Endodermal cell (in vitro differentiated cells): Measurements from ENCODE around the gene DOCK4. TPM values are rescaled to one million over a fixed set of nuclear protein-coding genes. Genes with fewer than 3 reads are reported as not detected.

Experiments
- DNase-seq: peaks from one replicate; pipeline ENCODE4 v3.0.0-alpha.2; 2017
- H3K27ac ChIP-seq: 2 replicates; pipeline ENCODE4 v1.5.1; 2013; ENCODE audit warnings: mild to moderate bottlenecking, low read depth, low read length, moderate library complexity
- H3K27me3 ChIP-seq: 2 replicates; pipeline ENCODE4 v1.6.1; 2013; ENCODE audit warnings: mild to moderate bottlenecking, low read length, moderate library complexity; ENCODE audit not compliant: insufficient read depth, control insufficient read depth, poor library complexity, severe bottlenecking
- H3K36me3 ChIP-seq: 2 replicates; pipeline ENCODE4 v1.7.0; 2013; ENCODE audit warnings: mild to moderate bottlenecking, low read length, moderate library complexity; ENCODE audit not compliant: control insufficient read depth, insufficient read depth
- H3K4me1 ChIP-seq: one replicate; pipeline ENCODE4 v1.7.0; 2013; ENCODE audit warnings: low read length; ENCODE audit not compliant: control insufficient read depth, insufficient read depth
- H3K4me3 ChIP-seq: 2 replicates; pipeline ENCODE4 v1.5.1; 2013; ENCODE audit warnings: mild to moderate bottlenecking, low read length, moderate library complexity
- H3K9ac ChIP-seq: 2 replicates; pipeline ENCODE4 v1.6.1; 2013; ENCODE audit warnings: mild to moderate bottlenecking, low read length, moderate library complexity; ENCODE audit not compliant: poor library complexity, severe bottlenecking; ENCODE audit errors: extremely low read depth
- H3K9me3 ChIP-seq: 2 replicates; pipeline ENCODE4 v1.6.1; 2013; ENCODE audit warnings: mild to moderate bottlenecking, low read length, moderate library complexity; ENCODE audit not compliant: control insufficient read depth
- H3K27ac Mint-ChIP-seq: 2 replicates; pipeline ENCODE4 v1.8.0; 2020; ENCODE audit warnings: mixed read lengths
- H3K27me3 Mint-ChIP-seq: 2 replicates; pipeline ENCODE4 v1.8.0; 2021; ENCODE audit warnings: mild to moderate bottlenecking, mixed read lengths; ENCODE audit not compliant: insufficient read depth
- H3K36me3 Mint-ChIP-seq: 2 replicates; pipeline ENCODE4 v1.8.0; 2020; ENCODE audit warnings: low read depth, mixed read lengths
- H3K4me1 Mint-ChIP-seq: 2 replicates; pipeline ENCODE4 v1.8.0; 2020; ENCODE audit warnings: mixed read lengths
- H3K4me3 Mint-ChIP-seq: 2 replicates; pipeline ENCODE4 v1.8.0; 2020; ENCODE audit warnings: mild to moderate bottlenecking, moderate library complexity, mixed read lengths
- H3K9me3 Mint-ChIP-seq: 2 replicates; pipeline ENCODE4 v1.8.0; 2020; ENCODE audit warnings: mild to moderate bottlenecking, mixed read lengths
- WGBS, 2 experiments: methylation state at CpG; one replicate each; pipeline versions ENCODE4 v1.1.5 to v1.1.7; 2013; ENCODE audit warnings: missing lambda C conversion rate in 2 of 2, mixed read lengths in 1 of 2; ENCODE audit not compliant: insufficient coverage in 1 of 2, insufficient read length in 1 of 2; 5-methylcytosine and 5-hydroxymethylcytosine counted together
- total RNA-seq, 2 donors: library from RNA; stranded (reverse); fragmentation: NEBNext Ultra II Directional in 1 of 2; extraction: Animal tissue kit (Norgen Biotek cat#: 25700) in 1 of 2; gene quantifications; 2 replicates in 1 of 2; 3 replicates in 1 of 2; pipeline ENCODE4 v1.2.1, GENCODE V29; 2021
- TF ChIP-seq, protein P1 (sequence below): fragments of 200-600 bp; sonication (generic); conservative IDR thresholded peaks from 2 replicates; pipeline ENCODE4 v1.5.0; 2021; ENCODE audit warnings: antibody characterized with exemption, mild to moderate bottlenecking

The DOCK4 gene
- total RNA-seq, 2 donors from 2014 or later: 11.2 to 15.3 TPM

GRCh38 chr7:111871283-111871682 is 334.9 kb downstream of the DOCK4 start:
- WGBS, 2 experiments: 100% methylated on average over 1 of the region's 1 CpG; no CpG with 5 or more reads in 1 of the 2 experiments
- no peaks in the 10 kb centered on the region for H3K27me3 Mint-ChIP-seq
- Histone ChIP-seq H3K9ac (no peak overlapping the region), H3K9me3 (peaks cover 5% of the 10 kb centered on the region), H3K4me1 (peaks cover 5% of the 10 kb centered on the region), H3K27me3 (no peaks in the 10 kb centered on the region), H3K36me3 (peaks cover 8% of the 10 kb centered on the region), H3K27ac (no peak overlapping the region), H3K4me3 (no peak overlapping the region)
- no peaks in the 10 kb centered on the region for H3K36me3 Mint-ChIP-seq
- no peak overlapping the region for H3K27ac Mint-ChIP-seq
- no peak overlapping the region for H3K4me3 Mint-ChIP-seq
- DNase-seq: no peak
- TF ChIP-seq, protein P1, sequence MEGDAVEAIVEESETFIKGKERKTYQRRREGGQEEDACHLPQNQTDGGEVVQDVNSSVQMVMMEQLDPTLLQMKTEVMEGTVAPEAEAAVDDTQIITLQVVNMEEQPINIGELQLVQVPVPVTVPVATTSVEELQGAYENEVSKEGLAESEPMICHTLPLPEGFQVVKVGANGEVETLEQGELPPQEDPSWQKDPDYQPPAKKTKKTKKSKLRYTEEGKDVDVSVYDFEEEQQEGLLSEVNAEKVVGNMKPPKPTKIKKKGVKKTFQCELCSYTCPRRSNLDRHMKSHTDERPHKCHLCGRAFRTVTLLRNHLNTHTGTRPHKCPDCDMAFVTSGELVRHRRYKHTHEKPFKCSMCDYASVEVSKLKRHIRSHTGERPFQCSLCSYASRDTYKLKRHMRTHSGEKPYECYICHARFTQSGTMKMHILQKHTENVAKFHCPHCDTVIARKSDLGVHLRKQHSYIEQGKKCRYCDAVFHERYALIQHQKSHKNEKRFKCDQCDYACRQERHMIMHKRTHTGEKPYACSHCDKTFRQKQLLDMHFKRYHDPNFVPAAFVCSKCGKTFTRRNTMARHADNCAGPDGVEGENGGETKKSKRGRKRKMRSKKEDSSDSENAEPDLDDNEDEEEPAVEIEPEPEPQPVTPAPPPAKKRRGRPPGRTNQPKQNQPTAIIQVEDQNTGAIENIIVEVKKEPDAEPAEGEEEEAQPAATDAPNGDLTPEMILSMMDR: no peak
- H3K4me1 Mint-ChIP-seq: peaks cover 37% of the 10 kb centered on the region
- H3K9me3 Mint-ChIP-seq: no peaks in the 10 kb centered on the region

GRCh38 chr7:111869280-111869679 is 336.9 kb downstream of the DOCK4 start:
- H3K4me1 ChIP-seq: peaks cover 5% of the 10 kb centered on the region
- no peak for DNase-seq
- Mint-ChIP-seq H3K4me1 (peaks cover 37% of the 10 kb centered on the region), H3K27ac (no peak overlapping the region), H3K4me3 (no peak overlapping the region), H3K36me3 (peaks cover 6% of the 10 kb centered on the region), H3K27me3 (no peaks in the 10 kb centered on the region), H3K9me3 (no peaks in the 10 kb centered on the region)
- H3K9ac ChIP-seq: no peak overlapping the region
- TF ChIP-seq, protein P1: no peak
- no peaks in the 10 kb centered on the region for H3K27me3 ChIP-seq
- 80% methylated on average over 3 of the region's 3 CpGs; no CpG with 5 or more reads in 1 of the 2 experiments for WGBS, 2 experiments
- peaks cover 4% of the 10 kb centered on the region for H3K36me3 ChIP-seq
- no peak overlapping the region for H3K4me3 ChIP-seq
- H3K27ac ChIP-seq: no peak overlapping the region
- no peaks in the 10 kb centered on the region for H3K9me3 ChIP-seq

DNA sequence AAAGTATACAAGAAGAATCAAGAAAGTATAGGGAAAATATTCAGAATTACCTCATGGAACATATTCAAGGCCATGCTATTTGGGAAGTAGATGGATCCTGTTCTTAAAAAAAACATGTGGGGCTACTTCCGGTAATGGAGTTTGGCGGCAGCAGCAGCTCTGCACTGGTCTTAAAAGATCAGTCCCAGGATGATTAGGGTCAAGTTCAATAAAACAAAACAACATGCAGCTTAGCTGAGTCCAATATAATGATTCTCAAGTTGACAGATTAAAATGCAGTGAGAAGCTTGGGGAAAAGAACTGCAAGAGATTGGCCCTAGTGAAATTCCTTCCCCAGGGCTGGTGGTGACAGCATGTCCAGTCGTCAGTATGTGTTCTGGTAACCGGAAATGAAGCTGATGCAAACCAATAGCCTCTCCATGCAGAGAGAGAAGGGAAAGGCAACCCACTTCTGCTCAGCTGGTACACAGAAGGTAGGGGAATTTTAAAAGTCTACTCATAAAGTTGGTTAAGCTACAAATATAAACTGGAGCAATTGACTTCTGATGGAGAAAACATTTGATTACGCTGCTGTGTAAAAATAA is 338.8 kb downstream of the DOCK4 start:
- 96 to 100% methylated on average over 3 to 5 of the region's 5 CpGs for WGBS, 2 experiments
- H3K36me3 Mint-ChIP-seq: peaks cover 6% of the 10 kb centered on the region

More for the DNA sequence above, 338.8 kb downstream of the DOCK4 start:
- no peak overlapping the region for H3K4me3 Mint-ChIP-seq
- DNase-seq: no peak
- H3K4me3 ChIP-seq: no peak overlapping the region
- H3K27me3 ChIP-seq: no peaks in the 10 kb centered on the region
- no peaks in the 10 kb centered on the region for H3K27me3 Mint-ChIP-seq
- no peaks in the 10 kb centered on the region for H3K9me3 Mint-ChIP-seq
- no peaks in the 10 kb centered on the region for H3K4me1 ChIP-seq
- H3K9me3 ChIP-seq: no peaks in the 10 kb centered on the region
- no peak overlapping the region for H3K27ac ChIP-seq
- H3K36me3 ChIP-seq: peaks cover 4% of the 10 kb centered on the region
- H3K27ac Mint-ChIP-seq: no peak overlapping the region
- H3K9ac ChIP-seq: no peak overlapping the region
- TF ChIP-seq, protein P1: no peak
- peaks cover 20% of the 10 kb centered on the region for H3K4me1 Mint-ChIP-seq
